Pons (tissue), 1 donor: ENCODE data around the gene CEACAM4.
"Not testable (repeated sequence)": the region's sequence is repeated elsewhere in the genome, so short reads cannot be mapped to it uniquely, and the experiment has no call there.

ENCODE experiments used
- DNase-seq: peaks from one replicate; pipeline ENCODE4 v3.0.0-alpha.2; 2016; ENCODE audit warnings: low spot score

Gene CEACAM4

DNA sequence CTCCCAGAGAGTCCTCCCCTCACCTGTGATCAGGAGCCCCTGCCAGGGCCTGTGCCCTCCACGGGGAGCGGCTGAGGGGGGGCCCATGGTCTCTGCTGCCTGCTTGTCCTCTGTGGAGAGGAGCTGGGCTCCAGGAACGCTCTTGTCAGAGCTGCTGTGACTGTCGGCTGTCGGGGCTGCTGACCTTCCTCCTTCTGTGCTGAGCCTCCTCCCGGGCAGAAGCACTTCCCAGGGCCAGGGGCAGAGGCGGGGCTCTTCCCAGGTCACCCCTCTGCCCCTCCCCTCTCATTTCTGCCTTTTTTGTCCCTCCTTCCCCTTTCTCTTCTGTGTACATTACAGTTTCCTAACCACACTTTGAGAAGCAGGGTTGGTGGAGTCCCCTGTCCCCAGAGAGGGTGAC is at the start of gene CEACAM4:
CEACAM4 (minus strand) TSS at position 198 of the 400 bp plus-strand sequence; CDS start at position 87, 111 bp downstream.
- DNase-seq: peak; percentile 20

DNA sequence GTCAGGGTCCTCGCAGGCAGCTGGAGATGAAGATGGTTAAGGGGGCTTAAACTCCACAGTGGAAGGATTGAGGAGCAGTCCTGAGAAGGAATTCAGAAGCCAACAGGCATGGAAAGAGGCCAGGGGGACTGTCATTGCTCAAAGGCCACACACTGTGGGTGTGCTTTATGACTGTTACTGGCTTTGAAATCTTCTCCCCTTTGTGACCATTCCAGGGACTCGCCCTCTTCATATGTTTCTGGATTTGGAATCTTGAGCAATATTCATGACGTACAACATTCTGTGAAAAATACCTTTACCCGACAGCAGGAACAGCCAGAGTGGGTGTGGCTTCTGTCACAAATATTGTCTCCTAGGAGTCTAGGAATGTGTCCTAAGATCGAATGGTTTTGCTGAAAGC is 44.6 kb upstream of the CEACAM4 start:
- no peak for DNase-seq

DNA sequence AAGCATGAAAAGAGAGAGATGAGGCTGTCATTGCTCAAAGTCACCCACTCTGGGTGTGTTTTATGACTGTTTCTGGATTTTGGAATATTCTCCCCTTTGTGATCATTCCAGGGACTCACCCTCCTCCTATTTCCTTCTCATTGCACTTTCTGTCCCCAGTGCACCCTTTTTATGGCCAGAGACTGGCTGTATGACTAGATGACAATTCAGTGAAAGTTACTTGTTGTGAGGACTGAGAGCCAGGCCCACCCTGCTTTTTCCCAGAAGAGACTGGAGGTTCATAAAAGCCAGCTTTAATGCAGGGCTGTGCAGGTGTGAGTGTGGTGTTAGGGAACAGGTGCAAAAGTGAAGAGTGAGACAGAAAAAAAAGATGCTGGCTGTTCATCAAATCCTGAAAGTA is 43.9 kb upstream of the CEACAM4 start:
- no peak for DNase-seq

DNA sequence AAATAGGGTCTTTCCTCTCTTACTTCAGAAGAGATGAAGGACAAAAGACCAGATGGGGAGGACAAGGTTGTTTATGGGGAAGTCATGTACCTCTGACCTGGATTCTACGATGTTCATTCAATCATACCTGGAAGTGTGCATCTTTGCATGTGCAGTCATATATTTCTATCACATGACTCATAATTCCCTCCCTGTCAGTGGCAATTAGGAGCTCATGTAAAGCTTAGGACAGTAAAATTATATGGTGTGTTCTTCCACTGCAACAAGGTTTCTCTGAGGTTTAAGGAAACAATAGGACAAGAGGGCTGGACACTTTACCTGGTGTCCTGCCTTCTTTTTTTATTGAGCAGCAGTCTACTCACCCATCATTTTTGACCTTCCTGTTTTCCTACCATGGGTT is 41.4 kb upstream of the CEACAM4 start:
- DNase-seq: no peak

DNA sequence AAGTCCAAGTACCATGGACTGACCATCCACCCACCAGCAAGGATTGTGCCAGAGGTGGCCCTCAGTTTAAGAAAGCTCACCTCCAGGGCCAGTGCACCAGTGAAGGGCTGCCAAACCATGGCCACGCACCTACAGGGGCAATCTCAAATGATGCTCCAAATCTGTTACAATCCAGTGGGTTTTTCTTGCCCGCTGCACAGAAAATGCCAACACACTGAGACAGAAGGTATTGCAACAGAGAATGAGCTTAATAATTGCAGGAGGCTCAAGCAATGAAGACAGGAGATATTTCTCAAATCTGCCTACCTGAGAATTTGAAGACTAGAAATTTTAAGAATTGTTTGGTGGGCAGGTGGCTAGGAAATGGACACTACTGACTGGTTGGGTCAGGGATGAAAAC is 39.2 kb upstream of the CEACAM4 start:
- no peak for DNase-seq

DNA sequence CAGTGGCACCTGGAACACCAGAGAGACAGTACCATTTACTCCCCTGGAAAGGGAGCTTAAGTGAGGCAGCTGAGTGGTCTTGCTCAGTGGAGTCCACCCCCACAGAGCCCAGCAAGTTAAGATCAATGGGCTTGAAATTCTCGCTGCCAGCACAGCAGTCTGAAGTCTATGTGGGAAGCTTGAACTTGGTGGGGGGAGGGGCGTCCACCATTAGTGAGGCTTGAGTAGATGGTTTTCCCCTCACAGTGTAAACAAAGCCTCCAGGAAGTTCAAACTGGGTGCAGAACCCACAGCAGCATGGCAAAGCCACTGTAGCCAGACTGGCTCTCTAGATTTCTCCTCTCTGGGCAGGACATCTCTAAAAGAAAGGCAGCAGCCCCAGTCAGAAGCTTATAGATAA is 30.3 kb upstream of the CEACAM4 start:
- DNase-seq: no peak

DNA sequence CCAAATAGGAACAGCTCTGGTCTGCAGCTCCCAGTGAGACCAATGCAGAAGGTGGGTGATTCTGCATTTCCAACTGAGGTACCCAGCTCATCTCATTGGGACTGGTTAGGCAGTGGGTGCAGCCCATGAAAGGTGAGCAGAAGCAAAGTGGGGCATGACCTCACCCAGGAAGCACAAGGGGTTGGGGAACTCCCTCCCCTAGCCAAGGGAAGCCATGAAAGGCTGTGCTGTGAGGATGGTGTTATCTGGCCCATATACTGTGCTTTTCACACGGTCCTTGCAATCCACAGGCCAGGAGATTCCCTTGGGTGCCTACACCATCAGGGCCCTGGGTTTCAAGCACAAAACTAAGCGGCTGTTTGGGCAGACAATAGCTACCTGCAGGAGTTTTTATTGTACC is 29.9 kb upstream of the CEACAM4 start:
- DNase-seq: not testable (repeated sequence)

DNA sequence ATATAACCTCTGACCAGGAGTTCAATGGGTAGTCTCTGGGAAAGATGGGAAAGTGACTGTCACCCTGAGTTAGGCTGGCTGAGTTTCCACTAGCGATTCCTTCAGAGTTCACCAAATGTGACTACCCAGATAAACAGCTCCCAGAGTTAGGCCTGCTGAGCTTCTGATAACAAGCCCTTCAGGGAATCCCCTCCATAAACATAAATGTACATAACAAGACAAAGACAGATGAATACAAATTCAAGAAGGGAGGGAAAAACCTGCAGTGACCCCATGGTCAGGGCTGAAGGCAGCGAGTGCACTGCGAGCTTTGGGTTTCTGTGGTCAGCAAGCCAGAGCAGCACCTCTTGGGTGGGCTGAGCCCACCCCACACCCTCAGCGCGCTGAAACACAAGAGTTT is 25.4 kb upstream of the CEACAM4 start:
- no peak for DNase-seq

DNA sequence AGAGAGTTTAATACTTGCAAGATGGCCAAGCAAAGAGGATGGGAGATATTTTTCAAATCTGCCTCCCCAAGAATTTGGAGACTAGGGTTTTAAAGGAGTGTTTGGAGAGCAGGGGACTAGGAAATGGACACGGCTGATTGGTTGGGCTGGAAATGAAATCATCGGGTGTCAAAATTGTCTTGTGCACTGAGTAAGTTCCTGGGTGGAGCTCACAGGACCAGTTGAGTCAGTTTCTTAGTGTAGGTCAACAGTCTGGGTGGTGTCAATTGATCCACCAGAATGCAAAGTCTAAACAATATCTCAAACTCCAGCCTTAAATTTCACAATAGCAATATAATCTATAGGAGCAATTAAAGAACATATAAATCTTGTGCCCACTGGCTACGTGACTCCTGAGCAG is 23.0 kb upstream of the CEACAM4 start:
- DNase-seq: no peak

DNA sequence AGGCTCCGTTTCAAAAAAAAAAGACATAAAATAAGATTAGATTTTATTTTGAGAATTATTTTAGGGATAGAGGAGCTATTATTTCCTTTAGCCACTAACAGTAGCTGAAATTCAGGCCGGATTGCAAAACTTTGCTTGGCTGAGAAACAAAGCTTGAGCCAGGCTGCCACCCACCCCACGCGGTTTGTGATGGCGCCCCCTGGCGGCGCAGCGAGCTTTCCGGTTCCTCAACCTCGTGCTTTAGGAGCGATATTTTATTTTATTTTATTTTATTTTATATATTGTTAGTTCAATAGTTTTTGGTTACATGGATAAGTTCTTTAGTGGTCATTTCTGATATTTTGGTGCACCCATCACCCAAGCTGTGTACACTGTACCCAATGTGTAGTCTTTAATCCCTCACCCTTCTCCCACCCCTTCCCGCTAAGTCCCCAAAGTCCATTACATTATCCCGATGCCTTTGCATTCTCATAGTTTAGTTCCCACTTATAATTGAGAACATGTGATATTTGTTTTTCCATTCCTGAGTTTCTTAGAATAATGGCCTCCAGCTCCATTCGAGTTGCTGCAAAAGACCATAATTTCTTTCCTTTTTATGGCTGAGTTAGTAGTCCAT is 19.8 kb upstream of the CEACAM4 start:
- DNase-seq: no peak

DNA sequence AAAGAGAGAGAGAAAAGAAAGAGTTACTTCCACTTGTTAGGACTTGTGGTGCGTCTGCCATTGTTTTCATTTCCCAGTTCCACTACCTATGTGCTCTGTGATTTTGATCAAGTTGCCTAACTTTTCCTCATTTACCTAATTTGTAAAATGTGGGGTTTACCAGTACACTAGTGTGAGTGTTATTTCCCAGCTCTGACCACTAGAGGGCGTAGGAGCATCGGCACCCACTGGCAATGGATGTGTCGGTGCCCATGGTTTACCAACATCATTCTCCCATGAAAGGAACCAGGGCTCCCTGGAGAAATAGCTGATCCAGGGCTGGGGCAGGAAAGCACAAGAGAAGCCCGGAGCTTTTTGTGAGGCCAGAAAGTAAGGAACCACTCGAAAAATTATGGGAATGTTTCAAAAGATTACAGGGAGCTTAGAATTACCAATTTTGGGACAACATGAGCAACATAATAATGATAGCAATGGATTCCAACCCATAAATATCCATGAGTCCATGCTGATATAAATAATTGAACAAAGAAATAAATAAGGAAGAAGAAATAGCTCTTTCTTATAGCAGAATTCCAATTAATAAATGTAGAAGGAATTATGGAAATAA is 15.1 kb upstream of the CEACAM4 start:
- peak; percentile 67 for DNase-seq

DNA sequence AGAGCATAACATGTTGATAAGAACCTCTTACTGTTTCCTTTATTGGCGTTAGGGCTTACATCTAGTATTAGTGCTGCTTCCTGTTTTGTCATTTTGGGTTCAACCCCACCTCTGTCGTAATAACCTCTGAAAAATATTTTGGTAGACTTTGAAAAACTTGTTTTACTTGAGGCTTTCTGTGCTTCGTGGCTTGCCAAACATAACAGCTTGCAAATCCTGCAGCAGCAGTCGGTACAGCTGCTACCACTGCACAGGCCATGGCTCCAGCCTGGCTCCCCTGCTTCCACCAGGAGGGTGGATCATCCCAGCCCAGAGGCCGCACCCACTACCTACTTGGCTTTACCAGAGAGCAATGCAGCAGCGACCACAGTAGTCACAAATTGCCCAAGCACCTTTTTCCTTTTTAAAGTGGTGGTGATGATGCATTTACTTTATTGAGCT is 11.8 kb upstream of the CEACAM4 start:
- DNase-seq: no peak

DNA sequence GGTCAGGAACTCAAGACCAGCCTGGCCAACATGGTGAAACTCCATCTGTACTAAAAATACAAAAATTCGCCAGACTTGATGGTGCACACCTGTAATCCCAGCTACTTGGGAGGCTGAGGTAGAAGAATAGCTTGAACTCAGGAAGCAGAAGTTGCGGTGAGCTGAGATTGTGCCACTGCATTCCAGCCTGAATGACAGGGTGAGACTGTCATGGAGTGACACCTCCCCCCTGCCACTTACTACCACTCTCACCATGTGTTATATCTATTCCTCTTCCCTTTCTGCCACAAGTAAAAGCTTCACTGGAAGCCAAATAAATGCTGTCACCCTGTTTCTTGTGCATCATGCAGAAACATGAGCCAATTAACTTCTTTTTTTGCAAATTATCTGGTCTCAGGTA is 10.6 kb upstream of the CEACAM4 start:
- DNase-seq: no peak

DNA sequence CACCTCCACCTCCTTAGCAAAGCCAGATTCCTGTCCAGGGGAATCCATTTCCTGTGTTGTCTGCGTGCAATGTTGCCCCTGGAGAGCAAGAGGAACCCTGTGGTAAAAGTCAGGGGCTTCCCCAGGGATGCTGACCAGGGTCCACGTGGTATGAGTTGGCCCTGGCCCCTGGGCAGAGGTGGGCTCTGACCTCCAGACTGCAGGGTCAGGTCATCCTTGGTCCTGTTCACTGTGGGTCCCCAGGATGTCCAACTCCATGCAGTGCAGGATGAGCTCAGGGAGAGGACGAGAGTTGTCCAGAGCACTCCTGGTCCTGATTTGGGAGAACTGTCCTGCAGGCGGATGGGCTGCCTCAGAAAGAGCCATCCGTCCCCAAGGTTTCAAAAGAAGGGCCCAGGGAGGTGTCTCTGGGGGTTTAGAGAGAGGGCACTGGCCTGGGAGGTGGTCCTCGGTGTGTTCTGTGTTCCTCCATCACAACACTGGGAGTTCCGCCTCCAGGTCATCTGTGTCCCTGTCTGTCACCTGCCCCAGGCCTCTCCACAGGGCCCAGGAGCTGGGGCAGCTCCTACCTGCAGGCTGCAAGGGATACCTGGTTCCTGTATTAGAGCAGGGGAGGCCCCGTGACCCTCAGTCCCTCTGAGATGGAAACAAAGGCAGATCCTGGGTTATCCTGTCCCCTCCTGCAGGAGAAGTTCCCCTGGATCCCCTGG is 1.2 kb upstream of the CEACAM4 start:
- DNase-seq: no peak

DNA sequence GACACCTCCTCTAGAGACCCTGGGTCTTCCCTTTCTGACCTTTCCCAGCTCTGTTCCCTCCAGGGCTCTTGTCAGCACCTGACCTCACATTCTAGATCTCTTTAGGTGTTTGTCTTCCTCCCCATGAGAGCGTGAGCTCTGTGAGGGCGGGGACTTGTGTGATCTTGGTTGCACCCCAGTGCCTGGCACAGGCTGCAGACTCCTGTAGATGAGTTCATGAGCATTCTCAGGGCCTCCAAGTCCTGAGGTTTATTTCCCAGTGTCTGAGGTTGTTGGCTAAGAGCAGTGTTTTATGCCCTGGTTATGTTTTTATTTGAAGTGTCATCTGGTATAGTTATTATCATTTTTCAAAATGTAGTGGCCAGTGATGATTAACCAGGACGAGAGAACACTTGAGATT is 596 bp downstream of the CEACAM4 start:
- no peak for DNase-seq

DNA sequence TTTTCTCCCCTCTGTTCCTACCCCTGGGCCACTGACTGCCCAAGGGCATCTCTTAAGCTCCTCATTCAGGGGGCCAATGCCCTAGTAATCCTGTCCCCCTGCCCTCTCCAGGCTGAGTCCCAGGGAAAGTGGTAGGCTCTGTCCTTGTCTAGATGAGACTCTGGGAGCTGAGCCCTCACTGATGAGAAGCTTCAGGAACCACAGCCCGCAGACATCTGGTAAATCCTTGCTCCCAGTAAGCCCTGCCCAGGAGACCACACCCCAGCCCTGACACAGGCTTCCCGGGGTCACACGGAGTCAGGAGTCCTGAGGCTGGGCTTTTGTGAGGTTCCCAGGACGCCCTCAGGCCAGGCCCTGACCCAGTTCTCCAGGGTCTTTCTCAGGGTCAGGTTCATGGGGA is 1.9 kb downstream of the CEACAM4 start:
- no peak for DNase-seq

DNA sequence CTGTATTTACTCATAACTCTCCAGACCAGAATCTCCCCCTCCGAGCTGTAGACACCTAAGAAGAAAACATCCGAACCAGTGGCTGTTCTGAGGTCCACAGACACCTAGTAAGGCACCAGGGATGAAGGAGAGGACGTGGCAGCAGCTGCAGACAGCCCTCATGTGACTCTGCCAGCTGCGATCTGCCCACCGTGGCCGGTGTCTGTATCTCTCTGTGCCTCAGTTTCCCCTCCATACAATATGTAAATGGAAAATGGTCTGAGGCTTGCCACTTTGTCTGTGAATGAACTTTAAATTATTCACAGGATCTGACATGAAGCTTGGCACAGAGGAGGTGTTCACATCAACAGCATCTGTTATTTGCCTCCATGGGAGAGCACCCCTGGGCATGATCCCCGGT is 2.4 kb downstream of the CEACAM4 start:
- DNase-seq: no peak

DNA sequence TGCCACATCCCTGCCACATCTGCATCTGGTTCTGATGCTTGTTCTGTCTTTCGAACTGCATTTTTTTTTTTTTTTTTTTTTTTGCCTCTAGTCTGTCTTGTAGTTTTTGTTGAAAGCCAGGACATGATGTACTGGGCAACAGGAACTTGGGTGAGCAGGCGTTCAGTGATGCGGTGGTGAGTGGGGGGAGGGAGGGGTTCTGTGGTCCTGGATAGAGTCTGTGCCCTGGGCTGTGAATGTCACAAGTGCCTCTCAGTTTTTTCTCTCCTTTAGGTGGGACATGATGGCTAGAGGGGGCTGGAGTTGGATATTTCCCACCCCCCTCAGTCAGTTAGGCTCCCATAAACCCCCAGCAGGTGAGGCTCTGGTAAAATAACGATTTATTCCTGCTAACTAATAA is 3.5 kb downstream of the CEACAM4 start:
- DNase-seq: no peak

DNA sequence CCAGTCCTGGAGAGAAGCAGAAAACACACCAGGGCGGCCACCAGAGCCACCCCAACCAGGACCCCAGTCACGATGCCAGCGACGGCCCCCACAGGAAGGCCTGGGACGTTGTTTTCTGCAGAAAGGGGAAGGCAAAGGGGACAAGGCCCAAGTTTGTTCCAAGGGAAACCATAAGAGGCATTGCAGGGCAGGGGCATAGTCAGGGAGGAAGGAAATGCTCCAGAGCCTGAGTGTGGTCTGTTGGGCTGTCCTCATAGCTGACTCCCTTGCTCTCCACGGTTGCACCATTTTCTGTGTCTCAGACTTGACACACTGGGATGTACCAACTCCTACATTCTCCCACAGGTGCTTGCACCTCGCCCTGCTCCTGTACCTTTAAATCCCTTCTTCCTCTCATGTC is 5.2 kb downstream of the CEACAM4 start:
- DNase-seq: no peak

DNA sequence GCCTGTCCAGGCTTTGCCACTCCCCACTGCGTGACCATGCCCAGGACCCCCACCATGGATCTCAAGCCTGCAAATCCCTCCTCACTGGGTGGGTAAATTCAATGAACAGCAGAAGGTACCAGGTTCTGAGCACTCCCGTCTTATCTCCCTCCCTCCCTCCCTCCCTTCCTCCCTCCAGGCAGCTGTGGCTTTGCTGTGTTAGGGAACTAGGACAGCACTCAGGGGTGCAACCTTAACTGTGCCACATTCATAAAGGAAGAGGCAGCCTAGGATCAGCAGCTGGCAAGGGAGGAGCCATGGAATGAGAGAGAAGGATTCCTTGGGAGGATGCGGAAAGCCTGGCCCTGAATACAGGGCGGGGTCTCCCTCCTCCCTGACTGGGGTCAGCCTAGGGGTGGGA is 5.6 kb downstream of the CEACAM4 start:
- DNase-seq: no peak

DNA sequence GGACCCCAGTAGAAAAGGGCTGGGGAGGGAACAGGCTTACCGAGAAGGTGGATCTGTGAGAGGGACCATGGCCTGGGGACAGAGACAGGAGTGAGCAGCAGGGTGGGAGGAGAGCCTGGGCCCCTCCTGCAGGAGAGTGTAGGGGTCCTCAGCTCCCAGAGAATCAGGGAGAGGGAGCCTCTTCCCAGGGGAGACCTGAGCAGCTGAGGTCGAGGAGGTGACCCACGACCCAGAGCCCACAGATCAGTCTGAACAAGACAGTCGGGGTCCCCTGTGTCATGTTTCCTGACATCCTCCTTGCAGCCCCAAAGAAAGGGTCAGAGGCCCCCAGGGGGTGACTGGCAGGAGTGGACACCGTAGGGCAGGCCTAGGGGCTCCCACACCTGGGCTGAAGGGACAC is 6.7 kb downstream of the CEACAM4 start:
- no peak for DNase-seq

DNA sequence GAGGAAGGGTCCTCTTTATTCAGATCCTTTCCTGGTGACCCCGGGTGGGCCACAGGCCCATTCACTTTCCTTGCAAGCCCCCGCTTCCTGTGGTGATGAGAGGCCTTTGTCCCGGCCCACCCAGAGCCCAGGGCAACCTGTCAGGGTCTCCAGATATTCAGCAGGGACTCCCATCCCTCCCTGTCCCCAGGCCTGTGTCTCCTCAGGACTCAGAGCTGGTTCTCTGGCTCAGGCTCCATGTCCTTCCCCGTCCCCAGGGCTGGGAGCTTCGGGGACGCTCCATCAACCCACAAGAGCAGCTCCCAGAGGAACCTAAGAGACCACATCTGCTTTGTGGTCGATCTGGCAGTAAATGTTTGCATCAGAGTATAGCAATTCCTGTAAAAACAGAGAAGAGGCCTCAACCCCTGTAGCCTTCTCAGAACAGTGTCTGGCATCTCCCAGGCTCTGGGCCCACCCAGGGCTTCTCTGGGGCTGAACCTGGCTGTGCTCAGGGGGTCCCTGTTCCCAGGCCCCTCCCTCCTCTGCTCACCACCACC is 7.8 kb downstream of the CEACAM4 start:
- DNase-seq: no peak
